GM12864 (cell line): ENCODE results near the gene IFIT3.
A peak's percentile ranks its signal among the peaks of the same experiment; 100 is the strongest.
"Not testable (repeated sequence)": the region's sequence is repeated elsewhere in the genome, so short reads cannot be mapped to it uniquely, and the experiment has no call there.

Source experiments
- DNase-seq: peaks from one replicate; pipeline ENCODE4 v3.0.0-alpha.2; 2011; ENCODE audit warnings: low read depth
- H3K4me3 ChIP-seq: 2 replicates; pipeline ENCODE4 v1.5.1; 2011; ENCODE audit warnings: mild to moderate bottlenecking, low read depth, low read length, control low read depth
- TF ChIP-seq, protein P1 (sequence below): IDR thresholded peaks from 2 replicates; pipeline ENCODE4 v1.5.1; 2011; ENCODE audit warnings: low read depth, mild to moderate bottlenecking, moderate library complexity, low read length, control low read depth, inconsistent platforms; ENCODE audit errors: missing control alignments

The IFIT3 gene

DNA sequence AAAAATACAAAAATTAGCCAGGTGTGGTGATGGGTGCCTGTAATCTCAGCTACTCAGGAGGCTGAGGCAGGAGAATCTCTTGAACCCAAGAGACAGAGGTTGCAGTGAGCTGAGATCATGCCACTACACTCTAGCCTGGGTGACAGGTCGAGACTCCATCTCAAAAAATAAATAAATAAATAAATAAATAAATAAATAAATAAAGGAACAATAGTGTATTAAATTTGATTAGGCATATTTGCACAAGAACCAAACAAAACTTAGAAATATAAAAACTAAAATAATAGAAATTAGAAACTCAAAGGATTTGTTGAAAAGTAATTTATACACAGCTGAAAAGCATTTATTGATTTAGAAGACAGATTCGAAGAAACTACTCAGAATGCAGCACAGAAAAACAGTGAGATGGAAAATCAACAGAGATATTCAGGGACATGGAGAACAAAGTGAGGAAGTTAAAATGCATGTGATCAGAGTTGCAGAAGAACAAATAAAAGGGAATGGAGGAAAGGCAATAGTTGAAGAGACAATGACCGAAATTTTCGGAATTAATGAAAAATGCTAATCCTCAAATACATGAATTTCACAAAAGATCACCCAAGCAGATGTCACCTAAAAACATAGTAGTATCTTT, 17.7 kb downstream of the IFIT3 start:
- TF ChIP-seq, protein P1, sequence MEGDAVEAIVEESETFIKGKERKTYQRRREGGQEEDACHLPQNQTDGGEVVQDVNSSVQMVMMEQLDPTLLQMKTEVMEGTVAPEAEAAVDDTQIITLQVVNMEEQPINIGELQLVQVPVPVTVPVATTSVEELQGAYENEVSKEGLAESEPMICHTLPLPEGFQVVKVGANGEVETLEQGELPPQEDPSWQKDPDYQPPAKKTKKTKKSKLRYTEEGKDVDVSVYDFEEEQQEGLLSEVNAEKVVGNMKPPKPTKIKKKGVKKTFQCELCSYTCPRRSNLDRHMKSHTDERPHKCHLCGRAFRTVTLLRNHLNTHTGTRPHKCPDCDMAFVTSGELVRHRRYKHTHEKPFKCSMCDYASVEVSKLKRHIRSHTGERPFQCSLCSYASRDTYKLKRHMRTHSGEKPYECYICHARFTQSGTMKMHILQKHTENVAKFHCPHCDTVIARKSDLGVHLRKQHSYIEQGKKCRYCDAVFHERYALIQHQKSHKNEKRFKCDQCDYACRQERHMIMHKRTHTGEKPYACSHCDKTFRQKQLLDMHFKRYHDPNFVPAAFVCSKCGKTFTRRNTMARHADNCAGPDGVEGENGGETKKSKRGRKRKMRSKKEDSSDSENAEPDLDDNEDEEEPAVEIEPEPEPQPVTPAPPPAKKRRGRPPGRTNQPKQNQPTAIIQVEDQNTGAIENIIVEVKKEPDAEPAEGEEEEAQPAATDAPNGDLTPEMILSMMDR = no peak
- no peak for DNase-seq
- no peak overlapping the region for H3K4me3 ChIP-seq

DNA sequence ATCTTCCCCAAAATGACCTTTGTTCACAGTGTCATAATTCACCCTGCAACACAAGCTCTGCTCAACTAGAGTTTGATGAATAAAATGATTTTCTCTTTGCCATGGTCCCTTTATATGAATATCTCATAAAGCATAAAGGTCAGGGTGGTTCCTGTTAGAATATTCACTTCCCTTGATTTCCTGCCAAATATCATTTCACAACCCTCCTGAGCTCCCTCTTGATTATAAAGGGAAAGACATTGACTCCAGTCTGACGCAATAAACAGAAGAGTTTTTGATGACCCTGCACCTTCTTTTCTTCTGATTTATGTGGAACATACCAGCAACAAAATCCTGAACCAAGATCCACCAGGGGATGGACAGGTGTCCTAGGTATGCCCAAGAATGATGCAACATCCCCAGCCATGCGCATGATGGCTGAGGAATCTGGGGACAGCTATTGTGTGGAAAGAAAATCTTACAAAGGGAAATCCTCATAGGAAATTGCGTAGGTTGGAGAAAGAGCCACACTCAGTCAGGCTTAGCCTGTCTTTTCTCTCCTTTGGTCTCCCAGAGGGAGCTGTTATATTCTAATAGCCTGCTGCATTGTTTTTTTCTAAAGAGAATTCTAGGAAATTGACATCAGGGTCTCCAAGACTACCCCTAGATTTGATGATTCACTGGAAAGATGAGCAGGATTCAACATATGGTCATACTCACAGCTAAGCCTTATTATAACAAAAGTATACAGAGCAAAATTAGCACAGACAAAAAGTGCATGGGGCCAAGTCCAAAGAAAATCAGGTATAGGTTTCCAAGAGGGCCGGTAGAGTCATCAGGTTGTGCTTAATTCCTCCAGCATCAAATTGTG, 18.8 kb downstream of the IFIT3 start:
- H3K4me3 ChIP-seq = no peak overlapping the region
- TF ChIP-seq, protein P1 = no peak
- no peak for DNase-seq

DNA sequence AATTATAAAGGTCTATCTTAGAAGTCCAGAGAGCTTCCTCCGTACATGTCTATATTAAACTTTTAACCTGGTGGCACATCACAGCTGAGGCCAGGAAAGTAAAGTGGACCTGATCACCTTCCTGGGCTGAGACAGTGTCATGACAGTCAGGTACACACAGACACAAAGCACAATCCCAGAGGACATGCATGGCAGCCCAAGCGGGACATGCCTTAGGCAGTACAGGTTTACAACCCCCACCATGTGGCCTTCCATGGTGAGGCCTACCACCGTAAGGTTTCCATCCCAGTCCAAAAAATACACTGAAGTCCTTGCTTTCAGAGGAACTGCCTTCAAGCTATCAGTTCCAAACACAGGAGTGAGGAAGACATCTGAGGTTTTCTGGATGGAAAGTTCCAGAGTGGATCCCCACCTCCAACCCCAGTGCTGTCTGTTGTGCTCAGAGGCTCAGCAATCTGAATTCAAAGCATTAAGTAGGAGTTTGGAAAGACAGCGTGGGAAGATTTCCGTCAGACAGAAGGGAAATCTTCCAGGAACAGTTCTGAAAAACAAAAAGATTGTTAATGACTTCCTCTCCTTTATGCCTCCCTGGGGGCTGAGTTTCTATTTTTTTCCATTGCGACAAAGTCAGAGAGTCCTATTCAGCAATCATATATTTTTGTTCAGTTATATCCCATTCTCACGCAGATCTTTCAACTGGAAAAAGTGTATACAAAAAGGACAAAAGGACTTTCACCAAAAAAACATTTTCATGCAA, 20.1 kb downstream of the IFIT3 start:
- TF ChIP-seq, protein P1 = no peak

DNA sequence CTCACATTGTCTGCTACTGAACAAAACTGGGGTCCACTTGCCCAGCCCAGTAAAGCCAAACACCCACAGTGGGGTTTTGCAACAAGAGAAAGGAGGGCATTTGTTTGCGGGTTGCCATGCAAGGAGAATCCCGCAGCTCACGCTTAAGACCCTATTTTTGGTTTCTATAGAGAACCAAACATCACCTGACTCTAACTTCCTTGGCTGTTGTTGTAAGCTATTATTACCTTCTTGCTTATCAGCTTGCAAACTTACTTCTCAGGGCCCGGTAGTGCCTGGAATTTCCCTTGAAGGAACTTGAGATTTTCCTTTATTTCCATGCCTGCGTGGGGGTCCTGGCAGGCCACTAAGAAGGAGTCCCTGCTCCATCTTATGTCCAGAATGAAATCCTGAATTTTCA, 20.7 kb downstream of the IFIT3 start:
- TF ChIP-seq, protein P1 = no peak
- H3K4me3 ChIP-seq = no peak overlapping the region
- no peak for DNase-seq

More for the DNA sequence above, 20.1 kb downstream of the IFIT3 start:
- DNase-seq = no peak
- no peak overlapping the region for H3K4me3 ChIP-seq

DNA sequence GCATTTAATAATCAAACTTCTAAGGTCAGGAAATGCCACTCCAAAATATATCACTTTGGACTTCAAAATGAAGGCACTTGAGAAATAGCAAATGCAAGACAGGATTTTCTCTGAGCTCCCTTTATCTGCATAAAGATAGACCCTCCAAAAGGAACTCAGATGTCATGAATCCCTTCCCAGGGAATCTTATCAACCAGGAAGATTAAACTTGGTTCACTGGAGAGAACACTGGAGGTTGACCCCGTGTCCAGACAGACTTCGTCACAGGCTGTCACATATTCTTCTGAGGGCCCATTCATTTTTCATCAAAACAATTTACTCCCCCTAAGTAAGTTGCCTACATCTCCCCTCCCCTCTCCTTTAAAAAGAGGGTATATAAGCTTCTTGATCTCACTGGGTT, 21.2 kb downstream of the IFIT3 start:
- no peak for DNase-seq
- H3K4me3 ChIP-seq = no peak overlapping the region
- TF ChIP-seq, protein P1 = no peak

DNA sequence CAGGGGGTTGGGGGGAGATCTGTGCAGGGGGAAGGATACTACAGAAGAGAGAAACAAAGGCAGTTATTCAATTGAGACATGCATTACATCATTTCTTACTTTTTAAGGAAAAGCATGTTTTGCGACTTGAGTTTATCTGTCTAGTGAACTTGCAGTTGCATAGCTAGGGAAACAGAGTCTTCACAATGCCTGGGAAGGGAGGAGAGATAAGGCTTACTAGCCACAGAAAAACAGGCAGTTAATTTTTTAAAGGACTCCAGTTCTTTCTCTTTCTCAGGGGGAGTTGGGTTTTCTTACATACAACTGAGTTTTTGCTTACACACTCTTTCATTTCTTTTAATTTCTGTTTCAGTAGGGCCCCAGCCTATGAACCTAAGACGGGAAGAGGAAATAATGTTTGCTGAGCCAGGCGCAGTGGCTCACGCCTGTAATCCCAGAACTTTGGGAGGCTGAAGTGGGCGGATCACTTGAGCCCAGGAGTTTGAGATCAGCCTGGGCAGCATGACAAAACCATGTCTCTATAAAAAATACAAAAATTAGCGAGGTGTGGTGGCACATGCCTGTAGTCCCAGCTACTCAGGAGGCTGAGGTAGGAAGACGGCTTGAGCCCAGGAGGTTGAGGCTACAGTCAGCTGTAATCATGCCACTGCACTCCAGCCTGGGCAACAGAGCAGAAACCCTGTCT, 23.0 kb downstream of the IFIT3 start:
- DNase-seq = not testable (repeated sequence)
- H3K4me3 ChIP-seq = peak overlapping the region; percentile 15; the same call in 1 of the 2 replicates

DNA sequence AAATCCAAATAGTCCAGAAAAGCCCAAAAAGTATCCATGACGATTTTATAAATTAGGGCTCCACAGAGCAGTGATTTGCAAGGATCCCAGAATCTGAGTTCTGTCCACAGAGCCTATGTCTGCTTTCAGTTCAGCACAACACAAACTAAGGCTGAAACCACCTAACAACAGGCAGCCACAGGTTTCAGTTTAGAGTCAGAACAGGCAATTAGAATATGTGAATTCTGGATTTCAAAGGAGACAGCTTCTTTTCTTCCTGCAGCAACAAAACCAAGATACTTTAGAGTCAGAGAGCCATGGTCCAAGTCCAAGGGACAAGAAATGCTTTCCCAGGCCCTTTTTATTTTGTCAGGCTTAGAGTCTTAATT, 23.6 kb downstream of the IFIT3 start:
- no peak for DNase-seq
- TF ChIP-seq, protein P1 = no peak
- H3K4me3 ChIP-seq = no peak overlapping the region; the same call in 1 of the 2 replicates
